Naive thymus-derived CD8-positive, alpha-beta T cell (primary cell): ENCODE measurements around the gene SRD5A2. TPM values are rescaled to one million over a fixed set of nuclear protein-coding genes. Genes with fewer than 3 reads are reported as not detected.
"Not testable (repeated sequence)": the region's sequence is repeated elsewhere in the genome, so short reads cannot be mapped to it uniquely, and the experiment has no call there.

Source experiments
- ATAC-seq, 2 donors: fragments of 150-1000 bp; cut with Tn5 transposase in 1 of 2; sonication (Bioruptor Pico), chemical (Tn5 transposase) in 1 of 2; 1 replicate in 1 of 2; 2 replicates in 1 of 2; pipeline ENCODE4 v1.10.0; 2021; ENCODE audit warnings: mild to moderate bottlenecking in 2 of 2, moderate library complexity in 2 of 2
- POLR2A ChIA-PET: fragments of 350-600 bp; sonication (Branson Sonifier 250); formaldehyde crosslinking; loops from one replicate; lab custom pipeline; 2021; ENCODE audit warnings: antibody characterized with exemption; lab: Charles Lee
- DNase-seq, 10 donors: peaks; one replicate each; pipeline versions ENCODE4 v3.0.0 to v3.0.0-alpha.2; 2020 to 2022
- H3K27ac Mint-ChIP-seq, 10 donors: one replicate each; pipeline ENCODE4 v1.8.0; 2020 to 2022; ENCODE audit warnings: mild to moderate bottlenecking in 10 of 10, mixed read lengths in 10 of 10, moderate library complexity in 4 of 10, inconsistent platforms in 1 of 10
- H3K27me3 Mint-ChIP-seq, 5 donors: one replicate each; pipeline ENCODE4 v1.8.0; 2021 to 2022; ENCODE audit warnings: mixed read lengths in 5 of 5
- H3K36me3 Mint-ChIP-seq, 3 donors: one replicate each; pipeline ENCODE4 v1.8.0; 2020 to 2022; ENCODE audit warnings: mixed read lengths in 3 of 3, mild to moderate bottlenecking in 2 of 3, inconsistent platforms in 1 of 3
- H3K4me1 Mint-ChIP-seq, 4 donors: one replicate each; pipeline ENCODE4 v1.8.0; 2021 to 2022; ENCODE audit warnings: mixed read lengths in 4 of 4
- H3K4me3 Mint-ChIP-seq, 10 donors: one replicate each; pipeline ENCODE4 v1.8.0; 2020 to 2022; ENCODE audit warnings: mild to moderate bottlenecking in 10 of 10, mixed read lengths in 10 of 10, moderate library complexity in 6 of 10, inconsistent platforms in 1 of 10
- H3K9me3 Mint-ChIP-seq, 9 donors: one replicate each; pipeline ENCODE4 v1.8.0; 2020 to 2022; ENCODE audit warnings: mixed read lengths in 9 of 9, mild to moderate bottlenecking in 3 of 9, inconsistent platforms in 1 of 9, moderate library complexity in 1 of 9
- polyA plus RNA-seq, 3 donors: library from polyadenylated mRNA; unstranded; fragments of 300-500 nt; fragmentation: Illumina TruSeq; gene quantifications; one replicate each; pipeline ENCODE4 v1.2.3, GENCODE V29; 2021
- total RNA-seq, 8 experiments: library from RNA in 2 of 8; stranded (reverse) in 2 of 8; gene quantifications; one replicate each; pipeline ENCODE4 v1.2.3 and lab custom pipeline; 2021 to 2026

The SRD5A2 gene
- total and polyA plus RNA-seq, 5 experiments from 2014 or later = 0.09 TPM; not detected in 4

GRCh38 chr2:31526946-31527732 lies 53.6 kb downstream of the SRD5A2 start:
- Mint-ChIP-seq H3K4me1 (no peaks in the 10 kb centered on the region), H3K4me3 (no peak overlapping the region), H3K27me3 (peaks cover 13 to 50% (median 21%) of the 10 kb centered on the region in 5 donors), H3K9me3 (no peaks in the 10 kb centered on the region), H3K27ac (no peak overlapping the region), H3K36me3 (no peaks in the 10 kb centered on the region)
- no peak for ATAC-seq
- POLR2A ChIA-PET = no interaction called here
- no peak for DNase-seq

DNA sequence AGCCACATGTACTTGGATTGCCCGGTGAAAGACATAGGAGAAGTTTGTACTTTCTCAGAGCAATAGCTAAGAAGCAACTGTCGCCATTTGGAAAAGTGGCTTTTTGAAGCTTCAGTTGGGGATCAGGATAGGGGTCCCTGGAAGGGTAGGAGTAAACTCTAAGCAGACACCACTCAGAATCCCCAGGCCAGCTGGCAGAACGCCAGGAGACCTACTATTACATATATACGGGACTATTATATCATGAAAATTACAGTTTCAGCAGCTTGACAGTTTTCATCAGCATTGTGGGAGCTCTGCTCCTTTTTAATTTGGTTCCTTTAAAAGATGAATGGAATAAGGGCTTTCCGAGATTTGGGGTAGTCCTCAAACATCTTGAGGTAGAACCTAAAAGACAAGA lies 54.9 kb downstream of the SRD5A2 start:
- Mint-ChIP-seq H3K36me3 (no peaks in the 10 kb centered on the region), H3K9me3 (no peaks in the 10 kb centered on the region), H3K4me3 (no peak overlapping the region), H3K4me1 (no peaks in the 10 kb centered on the region), H3K27ac (no peak overlapping the region), H3K27me3 (peaks cover 14 to 44% (median 22%) of the 10 kb centered on the region in 5 donors)
- no peak for DNase-seq
- ATAC-seq = no peak
- POLR2A ChIA-PET = no interaction called here

DNA sequence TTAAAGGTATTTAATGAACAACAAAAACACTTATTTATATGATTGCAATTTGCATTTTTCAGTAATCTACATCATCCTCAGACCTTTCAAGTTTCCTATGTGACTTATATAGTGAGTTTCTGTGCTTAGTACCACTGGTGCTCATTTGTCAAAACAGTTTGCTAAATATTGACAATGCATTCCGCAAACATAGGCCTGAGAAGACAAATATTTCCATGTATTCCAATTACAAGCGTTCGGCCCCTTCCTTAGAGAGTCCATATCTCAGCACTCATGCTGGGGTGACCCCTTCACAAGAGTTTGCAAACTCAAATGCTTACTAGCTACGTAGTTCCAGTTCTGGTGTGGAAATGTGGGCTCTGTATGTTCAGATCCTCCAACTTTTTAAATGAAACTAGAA lies 56.1 kb downstream of the SRD5A2 start:
- Mint-ChIP-seq H3K9me3 (no peaks in the 10 kb centered on the region), H3K4me3 (no peak overlapping the region), H3K27me3 (peaks cover 15 to 31% (median 22%) of the 10 kb centered on the region in 5 donors), H3K4me1 (no peaks in the 10 kb centered on the region), H3K27ac (no peak overlapping the region), H3K36me3 (no peaks in the 10 kb centered on the region)
- DNase-seq = no peak
- POLR2A ChIA-PET = no interaction called here
- ATAC-seq = no peak

DNA sequence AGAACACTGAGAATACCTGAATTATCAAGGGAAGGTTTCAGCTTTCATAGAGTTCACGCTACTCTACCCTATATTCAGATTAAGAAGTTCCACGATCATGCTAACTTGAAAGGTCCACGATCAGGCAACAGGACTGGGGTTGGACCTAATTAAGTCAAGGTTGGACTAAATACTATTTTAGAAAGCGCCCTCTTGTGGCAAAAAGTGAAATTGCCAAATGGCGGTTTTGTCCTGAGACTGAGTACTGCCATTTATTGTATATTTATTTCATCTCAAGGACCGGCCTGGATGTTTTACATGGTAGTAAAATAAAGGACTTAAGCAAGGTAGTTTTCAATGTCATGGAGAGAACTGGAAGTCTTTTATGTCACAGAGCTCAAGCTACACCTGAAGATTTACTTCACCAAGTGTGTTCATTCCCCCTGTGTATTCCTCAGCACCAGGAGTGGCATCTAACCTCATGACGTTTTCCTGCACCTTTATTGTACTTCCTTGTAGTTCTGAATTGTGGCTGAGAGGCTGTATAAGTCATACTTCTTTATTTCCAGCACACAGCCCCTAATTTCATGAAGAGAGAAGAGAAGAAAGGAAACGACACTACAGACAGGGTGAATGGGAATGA lies 56.8 kb downstream of the SRD5A2 start:
- H3K36me3 Mint-ChIP-seq = no peaks in the 10 kb centered on the region
- H3K4me3 Mint-ChIP-seq = no peak overlapping the region
- DNase-seq (peak in 9 of 10 donors; percentile 15 to 63 (median 41)), ATAC-seq (no peak)
- H3K9me3 Mint-ChIP-seq = no peaks in the 10 kb centered on the region
- no peak overlapping the region for H3K27ac Mint-ChIP-seq
- no peaks in the 10 kb centered on the region for H3K4me1 Mint-ChIP-seq
- POLR2A ChIA-PET = no interaction called here
- H3K27me3 Mint-ChIP-seq = peaks cover 12 to 32% (median 22%) of the 10 kb centered on the region in 5 donors

DNA sequence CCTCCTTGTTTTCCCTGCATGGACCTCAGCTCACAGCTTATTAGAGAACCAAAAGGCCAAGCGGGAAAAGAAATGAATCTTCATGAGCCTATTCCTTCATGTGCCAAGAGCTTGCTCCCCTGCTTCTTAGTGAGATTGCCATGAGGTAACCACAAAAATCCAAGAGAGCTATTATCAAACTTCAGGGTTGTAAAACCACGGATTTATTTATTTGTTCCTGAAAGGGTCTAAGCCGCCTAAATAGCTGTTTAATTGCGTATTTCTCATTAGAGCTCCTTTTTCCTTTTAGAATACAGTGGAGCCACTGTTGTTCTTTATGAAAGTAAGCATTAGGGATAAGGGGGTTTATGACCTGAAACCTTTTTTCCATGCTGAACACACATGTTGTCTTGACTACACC lies 58.0 kb downstream of the SRD5A2 start:
- no peaks in the 10 kb centered on the region for H3K36me3 Mint-ChIP-seq
- no peaks in the 10 kb centered on the region for H3K4me1 Mint-ChIP-seq
- no peak overlapping the region for H3K27ac Mint-ChIP-seq
- ATAC-seq (no peak), DNase-seq (no peak)
- H3K27me3 Mint-ChIP-seq = peaks cover 11 to 44% (median 22%) of the 10 kb centered on the region in 5 donors
- H3K4me3 Mint-ChIP-seq = no peak overlapping the region
- no peaks in the 10 kb centered on the region for H3K9me3 Mint-ChIP-seq
- POLR2A ChIA-PET = no interaction called here

DNA sequence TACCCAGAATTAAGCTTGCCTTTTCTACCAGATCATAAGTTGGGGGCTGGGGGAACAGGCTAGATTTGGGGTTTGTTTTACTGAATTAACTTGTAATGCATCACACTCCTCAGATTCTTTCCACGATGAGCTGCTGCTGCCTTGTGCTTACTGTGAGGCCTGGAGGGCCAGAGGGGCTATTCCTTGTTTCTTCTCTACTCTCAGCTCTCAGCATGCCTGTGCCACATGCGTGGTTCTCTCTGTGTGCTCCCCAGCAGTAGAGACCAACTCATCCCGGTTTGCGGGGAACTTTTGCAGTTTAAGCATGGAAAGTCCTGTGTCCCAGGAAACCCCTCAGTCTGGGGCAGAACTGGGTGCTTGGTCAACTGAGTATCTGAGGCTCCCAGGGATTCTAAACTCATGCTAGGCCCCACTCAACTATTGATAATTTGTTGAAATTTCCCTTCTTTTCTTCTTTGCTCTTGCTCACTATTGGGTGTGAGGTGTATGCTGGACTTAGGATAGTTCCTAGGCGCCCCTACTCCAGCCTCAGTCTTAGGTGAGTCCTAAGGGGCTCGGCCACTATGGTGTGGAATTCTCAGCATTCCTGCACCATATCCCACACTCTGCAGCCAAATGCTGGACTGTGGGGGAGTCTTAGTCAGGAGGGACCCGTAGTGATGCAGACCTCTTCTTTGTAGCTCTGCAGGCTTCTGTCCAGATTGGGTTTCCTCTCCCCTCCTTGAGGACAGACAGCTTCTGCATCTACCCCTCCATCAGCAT lies 63.1 kb downstream of the SRD5A2 start:
- Mint-ChIP-seq H3K4me1 (no peaks in the 10 kb centered on the region), H3K27me3 (peaks cover 1 to 42% (median 16%) of the 10 kb centered on the region in 5 donors), H3K36me3 (no peaks in the 10 kb centered on the region), H3K27ac (peak overlapping the region in 1 of 10 donors; percentile 31), H3K9me3 (no peaks in the 10 kb centered on the region), H3K4me3 (no peak overlapping the region)
- POLR2A ChIA-PET = no interaction called here
- ATAC-seq (no peak), DNase-seq (no peak)

GRCh38 chr2:31515586-31515985 lies 65.2 kb downstream of the SRD5A2 start:
- Mint-ChIP-seq H3K4me1 (no peaks in the 10 kb centered on the region), H3K27me3 (peaks cover 0 to 38% (median 11%) of the 10 kb centered on the region in 5 donors), H3K9me3 (no peaks in the 10 kb centered on the region), H3K27ac (no peak overlapping the region), H3K4me3 (no peak overlapping the region), H3K36me3 (no peaks in the 10 kb centered on the region)
- no peak for DNase-seq
- ATAC-seq = no peak
- POLR2A ChIA-PET = no interaction called here

DNA sequence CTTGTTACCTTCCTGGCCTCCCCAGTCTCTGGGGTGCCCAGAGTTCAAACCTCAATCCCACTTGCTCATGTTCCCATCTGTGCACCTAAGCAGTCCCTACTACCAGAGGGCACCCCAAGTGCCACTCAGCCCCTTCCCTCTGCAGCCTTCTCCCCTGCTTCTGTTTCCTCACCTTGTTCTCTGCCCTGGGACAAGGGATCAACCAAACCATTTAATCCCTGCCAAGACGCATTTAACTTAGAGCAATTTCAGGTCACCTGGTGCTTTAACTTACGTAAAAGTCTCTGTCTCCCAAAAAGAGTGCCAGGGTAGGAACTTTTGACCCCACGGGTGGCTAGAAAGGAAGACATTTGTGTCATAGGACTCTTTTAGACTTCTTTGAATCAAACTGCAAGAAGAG lies 67.2 kb downstream of the SRD5A2 start:
- no peak for ATAC-seq
- Mint-ChIP-seq H3K27ac (no peak overlapping the region), H3K9me3 (no peaks in the 10 kb centered on the region), H3K36me3 (no peaks in the 10 kb centered on the region), H3K4me1 (no peaks in the 10 kb centered on the region), H3K4me3 (no peak overlapping the region), H3K27me3 (peaks cover 0 to 32% (median 6%) of the 10 kb centered on the region in 5 donors)
- no peak for DNase-seq
- POLR2A ChIA-PET = no interaction called here

DNA sequence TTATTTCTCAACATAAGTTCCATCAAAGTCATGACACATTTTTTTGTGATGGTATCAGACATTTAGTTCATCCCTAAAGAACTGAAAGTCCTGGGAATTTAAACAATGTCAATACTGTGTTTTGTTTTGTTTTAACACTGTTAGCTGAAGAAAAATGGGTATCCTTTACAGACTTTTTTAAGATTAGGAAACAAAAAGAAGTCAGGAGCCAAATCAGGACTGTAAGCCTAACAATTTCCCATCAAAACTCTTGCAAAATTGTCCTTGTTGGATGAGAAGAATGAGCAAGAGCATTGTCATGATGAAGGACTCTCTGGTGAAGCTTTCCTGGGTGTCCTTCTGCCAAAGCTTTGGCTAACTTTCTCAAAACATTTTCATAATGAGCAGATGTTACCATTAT lies 69.4 kb downstream of the SRD5A2 start:
- H3K27me3 Mint-ChIP-seq = peaks cover 3 to 26% (median 4%) of the 10 kb centered on the region in 5 donors
- no peaks in the 10 kb centered on the region for H3K9me3 Mint-ChIP-seq
- ATAC-seq (no peak), DNase-seq (no peak)
- H3K27ac Mint-ChIP-seq = no peak overlapping the region
- no peaks in the 10 kb centered on the region for H3K36me3 Mint-ChIP-seq
- H3K4me1 Mint-ChIP-seq = no peaks in the 10 kb centered on the region
- H3K4me3 Mint-ChIP-seq = no peak overlapping the region
- POLR2A ChIA-PET = no interaction called here

GRCh38 chr2:31505111-31505510 lies 75.6 kb downstream of the SRD5A2 start:
- peaks cover 0 to 5% (median 0%) of the 10 kb centered on the region in 9 donors for H3K9me3 Mint-ChIP-seq
- no peaks in the 10 kb centered on the region for H3K4me1 Mint-ChIP-seq
- no peak for ATAC-seq
- H3K36me3 Mint-ChIP-seq = no peaks in the 10 kb centered on the region
- H3K4me3 Mint-ChIP-seq = no peak overlapping the region
- peaks cover 5 to 33% (median 14%) of the 10 kb centered on the region in 5 donors for H3K27me3 Mint-ChIP-seq
- no peak overlapping the region for H3K27ac Mint-ChIP-seq
- POLR2A ChIA-PET = no interaction called here
- DNase-seq = no peak

GRCh38 chr2:31504311-31504710 lies 76.4 kb downstream of the SRD5A2 start:
- Mint-ChIP-seq H3K9me3 (peaks cover 0 to 5% (median 0%) of the 10 kb centered on the region in 9 donors), H3K4me3 (no peak overlapping the region), H3K27ac (no peak overlapping the region), H3K4me1 (no peaks in the 10 kb centered on the region), H3K27me3 (peaks cover 5 to 33% (median 14%) of the 10 kb centered on the region in 5 donors), H3K36me3 (no peaks in the 10 kb centered on the region)
- no peak for DNase-seq
- no peak for ATAC-seq
- POLR2A ChIA-PET = no interaction called here

- Mint-ChIP-seq H3K9me3 (peaks cover 0 to 22% (median 7%) of the 10 kb centered on the region in 9 donors), H3K4me3 (peak overlapping the region in 4 of 10 donors; percentile 3 to 24 (median 18)), H3K27me3 (peaks cover 10 to 29% (median 10%) of the 10 kb centered on the region in 5 donors)
- H3K4me1 Mint-ChIP-seq, H3K27ac Mint-ChIP-seq, H3K36me3 Mint-ChIP-seq, ATAC-seq, DNase-seq, POLR2A ChIA-PET: not testable (repeated sequence)
Observed at GRCh38 chr2:31496451-31496874, 84.3 kb downstream of the SRD5A2 start.

GRCh38 chr2:31489339-31489738 lies 91.4 kb downstream of the SRD5A2 start:
- H3K4me3 Mint-ChIP-seq, ATAC-seq, POLR2A ChIA-PET, DNase-seq, H3K4me1 Mint-ChIP-seq, H3K36me3 Mint-ChIP-seq: not testable (repeated sequence)
- H3K27me3 Mint-ChIP-seq = peaks cover 20 to 54% (median 39%) of the 10 kb centered on the region in 5 donors
- peaks cover 0 to 31% (median 5%) of the 10 kb centered on the region in 9 donors for H3K9me3 Mint-ChIP-seq
- peak overlapping the region in 1 of 10 donors; percentile 19 for H3K27ac Mint-ChIP-seq
